Heart right ventricle (tissue), 16 donors: ENCODE results near the gene HIF1AN. TPM values are rescaled to one million over a fixed set of nuclear protein-coding genes. Genes with fewer than 3 reads are reported as not detected.

Experiments
- ATAC-seq, 8 donors: fragments of 200-7000 bp; cut with Tn5 transposase; one replicate each; pipeline ENCODE4 v1.9.1; 2020; ENCODE audit warnings: mild to moderate bottlenecking in 8 of 8, moderate library complexity in 8 of 8, moderate number of reproducible peaks in 1 of 8
- DNase-seq, 2 donors: peaks; one replicate each; pipeline ENCODE4 v3.0.0-alpha.2; 2020
- H3K27ac ChIP-seq, 10 donors: fragments of 200-600 bp; sonication (generic) in 2 of 10; one replicate each; pipeline versions ENCODE4 v1.5.0 to v1.8.0; 2020 to 2022; ENCODE audit warnings: mild to moderate bottlenecking in 3 of 10
- H3K27me3 ChIP-seq, 7 donors: fragments of 200-600 bp; one replicate each; pipeline ENCODE4 v1.8.0; 2021 to 2022; ENCODE audit warnings: mild to moderate bottlenecking in 2 of 7
- H3K36me3 ChIP-seq, 9 donors: fragments of 200-600 bp; sonication (generic) in 1 of 9; one replicate each; pipeline versions ENCODE4 v1.5.0 to v1.8.0; 2020 to 2022; ENCODE audit warnings: mild to moderate bottlenecking in 2 of 9
- H3K4me1 ChIP-seq, 9 donors: fragments of 200-600 bp; sonication (generic) in 1 of 9; one replicate each; pipeline versions ENCODE4 v1.5.0 to v1.8.0; 2020 to 2022; ENCODE audit warnings: mild to moderate bottlenecking in 4 of 9
- H3K4me3 ChIP-seq, 10 donors: fragments of 200-600 bp; sonication (generic) in 2 of 10; one replicate each; pipeline versions ENCODE4 v1.5.0 to v1.8.0; 2020 to 2022; ENCODE audit warnings: mild to moderate bottlenecking in 7 of 10, moderate library complexity in 2 of 10
- H3K9me3 ChIP-seq, 11 donors: fragments of 200-600 bp in 10 of 11; sonication (generic) in 2 of 11; one replicate each; pipeline versions ENCODE4 v1.5.0 to v1.8.0; 2013 to 2022; ENCODE audit warnings: mild to moderate bottlenecking in 2 of 11, control low read depth in 1 of 11, moderate library complexity in 1 of 11
- CTCF ChIP-seq, 9 donors: fragments of 200-600 bp; sonication (generic) in 2 of 9; IDR thresholded peaks; one replicate each; pipeline versions ENCODE4 v1.5.0 to v1.8.0; 2021 to 2022; ENCODE audit warnings: antibody characterized with exemption in 9 of 9, mild to moderate bottlenecking in 5 of 9, moderate library complexity in 1 of 9
- WGBS, 2 donors: extraction: QIAGEN DNeasy Blood & Tissue Kit; methylation state at CpG; one replicate each; pipeline ENCODE4 v1.1.7; 2013; ENCODE audit warnings: inconsistent platforms in 1 of 2; 5-methylcytosine and 5-hydroxymethylcytosine counted together
- intact Hi-C, 10 donors: fragments of 100-400 bp; cut with DNase I; formaldehyde crosslinking; loops; one replicate each; pipeline versions ENCODE4 v1.11.1 to v1.14.2; 2022
- polyA plus RNA-seq, 2 donors: library from polyadenylated mRNA; stranded (reverse); fragments of 200-250 nt; gene quantifications; one replicate each; pipeline ENCODE4 v1.2.3, GENCODE V29; 2013
- total RNA-seq, 10 donors: library from RNA; stranded (reverse); fragmentation: NEBNext Ultra II Directional in 3 of 10; extraction: Animal tissue kit (Norgen Biotek cat#: 25700) in 3 of 10; gene quantifications; one replicate each; pipeline versions ENCODE4 v1.2.1 to v1.2.4, GENCODE V29; 2021 to 2023
- donor health status: Arrhythmogenic right ventricular cardiomyopathy.
- donor health status: ischemic (EF 13 %, LVEDD 7.1; RV severe dilation, severe dysfunction).
- donor health status: healthy with polysubstance abuse.
- donor health status: DM: no; HTN: yes; CAD: no.
- donor health status: DM: no; HTN: no; CAD: no.
- donor health status: ischemic (EF 25% LVEDD 6.9; RV normal size, moderate dysfunction).
- donor health status: ischemic (EF 25% LVEDD 5.7; RV mildly dilated, moderate dysfunction).
- donor health status: healthy.
- donor health status: DM: yes; HTN: yes; CAD: no.
- donor health status: Ischemic cardiomyopathy.
- donor health status: ischemic (EF 35%, LVEDD 5.7; RV mildly dilated, moderate dysfunction).
- donor health status: nonischemic (EF 11% LVEDD 7.7; RV severe dilation, severe dysfunction).
- donor health status: DM: yes; HTN: yes; CAD: no.
- donor health status: PGD.
- donor health status: ischemic (EF 29% LVEDD 5.4; RV normal size, mild dysfunction).
- donor health status: nonischemic (EF 23%, LVEDD 6.1; RV moderate dilation, normal function).

The HIF1AN gene
- total and polyA plus RNA-seq, 12 donors = 7.1 to 66.8 (median 48.4) TPM

DNA sequence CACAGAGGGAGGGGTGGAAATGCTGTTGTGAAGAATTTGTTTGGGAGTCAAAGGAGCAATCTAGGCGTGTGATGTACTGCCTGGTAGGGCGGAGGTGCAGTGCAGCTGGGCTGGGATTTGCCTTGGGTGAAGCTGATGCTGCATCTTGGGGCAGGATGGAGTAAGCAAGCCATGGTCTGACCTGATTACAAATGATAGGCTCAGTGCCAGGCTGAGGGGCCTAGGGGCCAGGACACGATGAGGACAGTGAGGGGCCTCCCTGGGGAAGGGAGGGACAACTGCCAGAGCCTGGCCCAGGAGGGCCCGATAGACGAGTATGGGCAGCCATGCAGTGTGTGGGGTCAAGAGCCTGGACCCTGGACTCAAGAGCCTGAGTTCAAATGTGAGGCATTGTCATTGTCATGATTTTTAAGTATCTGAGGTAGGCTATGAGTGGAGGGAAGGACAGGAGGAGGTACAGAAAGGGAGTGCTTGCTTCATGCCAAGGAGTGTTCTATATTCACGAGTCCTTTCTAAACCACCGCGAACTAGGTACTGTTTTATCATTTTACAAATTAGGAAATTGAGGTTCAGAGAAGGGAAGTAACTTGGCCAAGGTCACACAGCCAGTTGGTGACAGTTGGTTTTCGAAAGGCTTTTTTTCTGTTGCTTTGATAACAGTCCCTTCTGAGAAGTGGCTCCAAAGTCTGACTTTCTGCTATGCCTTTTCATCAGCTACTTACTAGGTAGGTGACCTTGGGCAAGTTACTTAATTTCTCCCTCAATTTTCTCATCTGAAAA, 29.7 kb downstream of the HIF1AN start:
- Histone ChIP-seq H3K9me3 (no peaks in the 10 kb centered on the region), H3K36me3 (peaks cover 0 to 2% (median 0%) of the 10 kb centered on the region in 9 donors), H3K27me3 (peaks cover 6 to 89% (median 85%) of the 10 kb centered on the region in 7 donors), H3K4me1 (peaks cover 0 to 15% (median 12%) of the 10 kb centered on the region in 9 donors), H3K27ac (no peak overlapping the region), H3K4me3 (no peak overlapping the region)
- 69% methylated on average over 9 of the region's 9 CpGs for WGBS, 2 donors
- TF ChIP-seq CTCF (IDR thresholded peaks at IDR 0.05) = no peak
- intact Hi-C loops = loop anchor here in 9 of 10 donors (5.0 to 10.0 kb wide), 5 partner anchors 169 to 319 kb away; partner anchors contain the start of gene PAX2 (in 3 of the 9)
- no peak for DNase-seq
- no peak for ATAC-seq

GRCh38 chr10:100566561-100566960, 30.8 kb downstream of the HIF1AN start:
- no peak for ATAC-seq
- Histone ChIP-seq H3K4me1 (peaks cover 0 to 13% (median 11%) of the 10 kb centered on the region in 9 donors), H3K9me3 (no peaks in the 10 kb centered on the region), H3K27ac (no peak overlapping the region), H3K36me3 (no peaks in the 10 kb centered on the region), H3K4me3 (no peak overlapping the region), H3K27me3 (peaks cover 1 to 96% (median 92%) of the 10 kb centered on the region in 7 donors)
- no peak for TF ChIP-seq CTCF (IDR thresholded peaks at IDR 0.05)
- no peak for DNase-seq
- 58 to 62% methylated on average over 3 of the region's 3 CpGs for WGBS, 2 donors
- intact Hi-C loops = loop anchor here in 9 of 10 donors (5.0 to 10.0 kb wide), 5 partner anchors 168 to 318 kb away; partner anchors contain the start of gene PAX2 (in 3 of the 9)

GRCh38 chr10:100567249-100567648, 31.5 kb downstream of the HIF1AN start:
- no peaks in the 10 kb centered on the region for H3K36me3 ChIP-seq
- peaks cover 0 to 96% (median 94%) of the 10 kb centered on the region in 7 donors for H3K27me3 ChIP-seq
- ATAC-seq (no peak), DNase-seq (no peak)
- no peak for TF ChIP-seq CTCF (IDR thresholded peaks at IDR 0.05)
- H3K4me3 ChIP-seq = no peak overlapping the region
- WGBS, 2 donors = 36 to 45% methylated on average over 11 of the region's 11 CpGs
- peaks cover 0 to 6% (median 5%) of the 10 kb centered on the region in 9 donors for H3K4me1 ChIP-seq
- intact Hi-C loops = loop anchor here in 9 of 10 donors (5.0 to 10.0 kb wide), 5 partner anchors 168 to 318 kb away; partner anchors contain the start of gene PAX2 (in 3 of the 9)
- H3K27ac ChIP-seq = no peak overlapping the region
- no peaks in the 10 kb centered on the region for H3K9me3 ChIP-seq

DNA sequence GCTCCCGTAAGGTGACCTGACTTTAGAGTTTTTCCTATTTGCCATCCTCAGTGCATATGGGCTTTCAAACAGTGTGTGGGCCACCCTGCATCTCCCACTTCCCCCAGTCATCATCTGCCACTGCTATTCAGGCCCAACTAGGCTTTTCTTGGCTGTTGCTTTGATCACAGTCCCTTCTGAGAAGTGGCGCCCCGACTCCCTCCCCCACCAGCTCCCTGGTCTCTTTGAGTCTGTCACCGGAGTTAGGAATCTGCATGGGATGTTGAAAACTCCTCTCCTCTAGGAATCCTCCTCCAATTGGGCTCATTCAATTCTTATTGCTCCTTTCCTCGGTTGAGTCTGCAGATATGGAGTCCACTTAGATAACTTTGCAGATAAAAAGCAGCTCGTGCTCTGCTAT, 32.1 kb downstream of the HIF1AN start:
- Histone ChIP-seq H3K27ac (no peak overlapping the region), H3K9me3 (no peaks in the 10 kb centered on the region), H3K36me3 (no peaks in the 10 kb centered on the region), H3K27me3 (peaks cover 0 to 96% (median 92%) of the 10 kb centered on the region in 7 donors), H3K4me1 (peaks cover 0 to under 1% (median 0%) of the 10 kb centered on the region in 9 donors), H3K4me3 (no peak overlapping the region)
- 15 to 16% methylated on average over 6 of the region's 6 CpGs for WGBS, 2 donors
- no peak for ATAC-seq
- DNase-seq = no peak
- TF ChIP-seq CTCF (IDR thresholded peaks at IDR 0.05) = no peak
- intact Hi-C loops = loop anchor here in 9 of 10 donors (5.0 to 10.0 kb wide), 5 partner anchors 167 to 317 kb away; partner anchors contain the start of gene PAX2 (in 3 of the 9)
